Kidney epithelial cell (primary cell): ENCODE data around the gene COPRS. TPM values are rescaled to one million over a fixed set of nuclear protein-coding genes. Genes with fewer than 3 reads are reported as not detected.
A peak's percentile ranks its signal among the peaks of the same experiment; 100 is the strongest.

ENCODE experiments used
- DNase-seq: peaks from one replicate; pipeline ENCODE4 v3.0.0-alpha.2; 2010; ENCODE audit warnings: low read depth
- H3K27me3 ChIP-seq: 2 replicates; pipeline ENCODE4 v1.6.0; 2011; ENCODE audit warnings: low read length; ENCODE audit not compliant: control insufficient read depth, insufficient read depth
- H3K36me3 ChIP-seq: 2 replicates; pipeline ENCODE4 v1.5.1; 2011; ENCODE audit warnings: low read length; ENCODE audit not compliant: control insufficient read depth, insufficient read depth
- H3K4me3 ChIP-seq: 2 replicates; pipeline ENCODE4 v1.5.1; 2011; ENCODE audit warnings: low read depth, mild to moderate bottlenecking, control low read depth, low read length
- total RNA-seq: library from RNA; depleted of rRNA; stranded (reverse); fragments of >200 nt; gene quantifications from 2 replicates; pipeline ENCODE4 v1.2.3, GENCODE V29; 2015
- TF ChIP-seq, protein P1 (sequence below): IDR thresholded peaks from 2 replicates; pipeline ENCODE4 v1.5.1; 2011; ENCODE audit warnings: mild to moderate bottlenecking, moderate library complexity, low read length, control low read depth, inconsistent platforms; ENCODE audit not compliant: insufficient read depth, poor library complexity, severe bottlenecking

COPRS gene
- total RNA-seq, 1 donor from 2014 or later, result 88.8 TPM

DNA sequence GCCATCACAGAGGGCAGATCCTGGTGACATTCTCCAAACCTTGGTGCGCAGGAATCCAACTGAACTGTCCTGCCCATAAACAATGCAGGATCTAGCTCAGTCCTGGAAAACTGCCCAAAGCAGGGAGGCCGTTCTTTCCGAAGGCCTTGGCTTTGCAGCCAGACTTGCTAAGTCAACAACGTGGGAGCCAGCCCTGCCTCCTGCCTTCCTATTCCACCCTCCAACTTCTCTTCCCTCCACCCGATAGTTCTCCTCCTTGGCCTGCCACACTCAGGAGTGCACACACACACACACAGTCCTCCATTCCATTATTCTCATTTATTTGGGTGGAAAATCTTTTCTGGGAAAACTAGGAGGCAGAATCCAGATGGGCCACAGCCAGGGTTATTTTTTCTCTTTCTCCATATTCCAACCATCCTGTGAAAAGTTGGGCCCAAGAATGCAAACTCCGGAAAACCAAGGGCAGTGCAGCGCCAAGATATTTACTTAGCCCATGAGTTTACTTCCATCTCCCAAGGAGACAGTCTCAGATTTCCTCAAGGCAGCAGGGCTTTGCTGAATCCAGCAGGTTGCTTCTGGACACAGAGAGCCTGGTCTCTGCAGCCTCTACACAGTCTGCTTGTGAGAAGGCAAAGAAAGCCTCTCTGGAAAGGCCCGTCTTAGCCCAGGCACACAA, 15.8 kb downstream of the COPRS start:
- peaks cover 4% of the 10 kb centered on the region for H3K27me3 ChIP-seq
- H3K36me3 ChIP-seq, result no peaks in the 10 kb centered on the region
- H3K4me3 ChIP-seq, result no peak overlapping the region
- no peak for DNase-seq
- TF ChIP-seq, protein P1, sequence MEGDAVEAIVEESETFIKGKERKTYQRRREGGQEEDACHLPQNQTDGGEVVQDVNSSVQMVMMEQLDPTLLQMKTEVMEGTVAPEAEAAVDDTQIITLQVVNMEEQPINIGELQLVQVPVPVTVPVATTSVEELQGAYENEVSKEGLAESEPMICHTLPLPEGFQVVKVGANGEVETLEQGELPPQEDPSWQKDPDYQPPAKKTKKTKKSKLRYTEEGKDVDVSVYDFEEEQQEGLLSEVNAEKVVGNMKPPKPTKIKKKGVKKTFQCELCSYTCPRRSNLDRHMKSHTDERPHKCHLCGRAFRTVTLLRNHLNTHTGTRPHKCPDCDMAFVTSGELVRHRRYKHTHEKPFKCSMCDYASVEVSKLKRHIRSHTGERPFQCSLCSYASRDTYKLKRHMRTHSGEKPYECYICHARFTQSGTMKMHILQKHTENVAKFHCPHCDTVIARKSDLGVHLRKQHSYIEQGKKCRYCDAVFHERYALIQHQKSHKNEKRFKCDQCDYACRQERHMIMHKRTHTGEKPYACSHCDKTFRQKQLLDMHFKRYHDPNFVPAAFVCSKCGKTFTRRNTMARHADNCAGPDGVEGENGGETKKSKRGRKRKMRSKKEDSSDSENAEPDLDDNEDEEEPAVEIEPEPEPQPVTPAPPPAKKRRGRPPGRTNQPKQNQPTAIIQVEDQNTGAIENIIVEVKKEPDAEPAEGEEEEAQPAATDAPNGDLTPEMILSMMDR, result no peak

DNA sequence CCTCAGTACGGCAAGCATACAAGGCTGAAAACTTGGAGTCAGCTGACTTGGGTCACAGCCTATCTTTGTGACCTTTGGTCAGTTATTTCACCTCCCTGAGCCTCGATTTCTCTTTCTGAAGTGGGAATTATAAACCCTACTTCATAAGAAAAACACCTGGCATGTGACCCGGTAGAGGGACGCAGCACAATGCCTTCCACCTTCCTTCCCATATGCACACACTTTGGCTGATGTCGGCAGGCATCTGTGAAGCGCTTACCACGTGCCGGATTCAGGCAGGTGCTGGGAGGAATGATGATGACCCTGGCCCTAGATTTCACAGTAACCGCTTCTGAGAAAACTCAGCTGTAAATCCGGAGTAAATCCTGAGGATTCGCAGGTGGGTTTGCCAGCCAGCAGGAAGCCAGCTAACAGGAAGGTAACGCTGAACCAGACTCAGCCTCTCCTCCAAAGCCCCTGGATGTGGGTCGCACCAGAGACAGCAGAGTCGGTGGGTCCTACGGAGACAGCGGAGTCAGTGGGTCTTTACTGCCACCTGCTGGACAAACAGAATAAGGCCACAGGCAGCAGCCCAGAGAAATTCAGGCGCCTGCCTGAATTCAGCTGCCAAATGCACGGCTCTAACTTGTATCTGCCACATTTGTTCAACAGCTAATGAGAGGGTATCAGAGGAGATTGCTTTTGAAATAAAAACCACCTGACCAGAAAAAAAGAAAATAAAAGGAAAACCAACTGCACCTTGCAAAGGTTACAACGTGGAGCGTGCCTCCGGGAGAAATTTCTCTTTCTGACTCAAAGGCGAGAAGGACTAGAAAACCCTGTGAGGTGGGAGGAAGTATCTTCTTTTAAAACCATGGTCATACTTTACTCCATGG, 16.6 kb downstream of the COPRS start:
- TF ChIP-seq, protein P1, result peak; percentile 87
- DNase-seq, result no peak
- H3K27me3 ChIP-seq, result peaks cover 4% of the 10 kb centered on the region
- H3K4me3 ChIP-seq, result no peak overlapping the region
- no peaks in the 10 kb centered on the region for H3K36me3 ChIP-seq

DNA sequence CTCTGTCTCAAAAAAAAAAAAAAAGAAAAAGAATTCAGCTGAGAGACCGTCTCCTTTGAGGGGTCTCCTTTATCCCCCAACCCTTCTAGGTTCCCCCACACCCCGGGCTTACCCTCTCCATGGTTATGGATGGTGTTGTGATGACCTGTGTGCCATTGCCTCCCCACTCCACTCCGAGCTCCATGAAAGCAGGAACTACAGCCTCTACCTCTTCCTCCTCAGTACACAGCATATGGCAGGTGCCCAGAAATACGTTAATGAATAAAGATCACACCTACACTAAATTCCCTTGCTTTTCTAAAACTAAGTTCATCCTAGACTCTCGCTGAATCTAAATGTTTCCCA, 17.2 kb downstream of the COPRS start:
- Histone ChIP-seq H3K4me3 (no peak overlapping the region), H3K36me3 (no peaks in the 10 kb centered on the region), H3K27me3 (peaks cover 4% of the 10 kb centered on the region)
- no peak for DNase-seq
- TF ChIP-seq, protein P1, result no peak

DNA sequence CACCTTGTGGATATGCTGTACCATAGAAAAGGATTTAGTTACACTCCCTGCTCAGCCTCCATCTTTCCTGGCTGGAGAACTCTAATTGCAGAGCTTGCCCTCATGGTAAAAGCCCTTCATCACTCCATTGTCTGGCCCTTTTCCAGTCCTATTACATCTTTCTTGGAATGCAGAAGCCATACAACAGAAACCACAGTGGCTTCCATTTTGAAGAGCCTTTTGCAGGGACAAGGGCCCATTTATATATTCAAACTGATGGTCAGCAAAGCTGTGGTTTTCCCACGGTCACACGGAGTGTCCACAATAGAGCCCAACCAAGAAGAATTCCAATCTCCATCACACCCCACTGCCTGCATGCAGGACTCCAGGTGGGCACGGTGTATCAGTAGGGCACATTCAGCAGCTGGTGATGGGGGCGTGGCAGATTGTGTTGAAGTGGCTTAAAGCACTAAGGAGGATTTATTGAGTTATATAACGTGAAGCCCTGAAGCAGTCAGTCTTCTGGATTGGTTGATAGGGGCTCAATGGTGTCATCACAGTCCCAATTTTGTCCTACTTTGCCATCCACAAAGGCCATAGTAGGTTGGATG, 20.3 kb downstream of the COPRS start:
- TF ChIP-seq, protein P1, result no peak
- no peak for DNase-seq

DNA sequence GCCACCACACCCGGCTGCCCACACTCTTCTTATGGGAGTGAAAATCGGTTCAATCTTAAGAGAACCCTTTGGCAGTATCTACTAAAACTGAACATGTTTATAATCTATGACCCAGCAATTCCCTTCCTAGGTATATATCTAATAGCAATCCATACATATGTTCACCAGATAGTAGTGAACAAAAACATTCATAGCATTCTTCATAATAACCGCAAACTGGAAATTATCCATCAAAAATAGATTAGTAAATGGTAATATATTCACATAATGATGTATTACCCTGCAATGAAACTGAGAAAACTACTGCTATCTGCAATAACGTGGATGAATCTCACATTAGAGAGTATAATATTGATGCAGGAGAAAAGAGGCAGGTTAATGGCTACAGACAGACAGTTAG, 23.1 kb downstream of the COPRS start:
- Histone ChIP-seq H3K36me3 (no peaks in the 10 kb centered on the region), H3K4me3 (no peak overlapping the region), H3K27me3 (no peaks in the 10 kb centered on the region)
- no peak for DNase-seq
- TF ChIP-seq, protein P1, result no peak

More for the DNA sequence above, 20.3 kb downstream of the COPRS start:
- no peak overlapping the region for H3K4me3 ChIP-seq
- H3K36me3 ChIP-seq, result no peaks in the 10 kb centered on the region
- H3K27me3 ChIP-seq, result peaks cover 4% of the 10 kb centered on the region
